ENCODE results near the gene SLC4A2.

SLC4A2 gene

DNA sequence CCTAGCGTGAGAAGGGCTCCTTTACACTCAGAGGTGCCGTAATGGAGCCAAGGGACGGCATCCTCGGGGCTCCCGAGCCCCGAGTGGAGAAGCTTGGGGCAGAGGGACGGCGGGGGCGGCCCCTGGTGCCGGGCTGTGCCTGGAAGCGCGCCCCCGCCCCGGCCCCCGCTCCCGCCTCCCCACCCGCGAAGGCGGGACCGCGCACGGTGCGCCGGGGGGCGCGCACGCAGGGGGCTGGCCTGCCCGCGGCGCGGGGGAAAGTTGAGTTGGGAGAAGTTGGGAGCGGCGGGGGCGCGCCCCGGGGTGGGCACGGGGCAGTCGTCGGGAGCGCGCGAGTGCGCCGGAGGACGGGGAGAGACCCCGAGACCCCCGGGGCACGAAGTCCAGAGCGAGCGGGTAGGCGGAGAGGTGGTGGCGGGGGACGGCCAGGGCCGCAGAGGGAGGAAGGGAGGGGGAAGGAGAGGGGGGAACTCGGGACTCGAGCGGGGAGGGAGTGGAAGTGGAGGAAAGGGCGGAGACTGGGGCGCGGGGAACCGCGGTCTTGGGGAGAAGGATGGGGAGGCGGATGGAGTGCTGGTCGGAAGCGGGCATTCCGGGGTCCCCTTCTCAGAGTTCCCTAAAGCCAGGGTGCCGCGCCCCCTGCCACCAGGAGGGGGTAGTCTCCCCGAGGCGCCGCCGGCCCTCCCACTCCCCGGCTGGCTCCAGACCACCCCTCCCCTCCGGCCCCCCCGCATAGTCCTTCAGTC, at the start of gene SLC4A2 (continued):
- no peak for TF ChIP-seq ZNF837 (tag by site-specific recombination; IDR thresholded peaks at IDR 0.05)
- no peak for TF ChIP-seq ZNF175 (tag by site-specific recombination; IDR thresholded peaks at IDR 0.05)
- no peak for TF ChIP-seq ZNF112 (tag by site-specific recombination; IDR thresholded peaks at IDR 0.05)
- TF ChIP-seq, protein P1, sequence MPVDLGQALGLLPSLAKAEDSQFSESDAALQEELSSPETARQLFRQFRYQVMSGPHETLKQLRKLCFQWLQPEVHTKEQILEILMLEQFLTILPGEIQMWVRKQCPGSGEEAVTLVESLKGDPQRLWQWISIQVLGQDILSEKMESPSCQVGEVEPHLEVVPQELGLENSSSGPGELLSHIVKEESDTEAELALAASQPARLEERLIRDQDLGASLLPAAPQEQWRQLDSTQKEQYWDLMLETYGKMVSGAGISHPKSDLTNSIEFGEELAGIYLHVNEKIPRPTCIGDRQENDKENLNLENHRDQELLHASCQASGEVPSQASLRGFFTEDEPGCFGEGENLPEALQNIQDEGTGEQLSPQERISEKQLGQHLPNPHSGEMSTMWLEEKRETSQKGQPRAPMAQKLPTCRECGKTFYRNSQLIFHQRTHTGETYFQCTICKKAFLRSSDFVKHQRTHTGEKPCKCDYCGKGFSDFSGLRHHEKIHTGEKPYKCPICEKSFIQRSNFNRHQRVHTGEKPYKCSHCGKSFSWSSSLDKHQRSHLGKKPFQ (tag by site-specific recombination; IDR thresholded peaks at IDR 0.05), result no peak
- no peak for TF ChIP-seq SETDB1 (IDR thresholded peaks at IDR 0.05; ENCODE audit: insufficient read length, low read length)
- TF ChIP-seq ZNF777 (tag by site-specific recombination; IDR thresholded peaks at IDR 0.05; ENCODE audit: borderline replicate concordance), result 0 out of 2 replicates have a peak, but pooled peaks have one; percentile 0

DNA sequence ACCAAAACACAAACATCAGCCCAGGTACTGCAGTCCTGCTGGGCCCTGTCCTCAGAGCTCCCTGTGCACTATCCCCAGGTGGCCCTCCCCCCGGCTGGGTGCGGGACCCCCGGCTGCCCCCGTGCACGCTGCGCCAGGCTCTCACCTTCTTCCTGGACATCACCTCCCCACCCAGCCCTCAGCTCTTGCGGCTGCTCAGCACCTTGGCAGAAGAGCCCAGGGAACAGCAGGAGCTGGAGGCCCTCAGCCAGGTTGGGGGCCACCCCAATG, 49.4 kb upstream of the SLC4A2 start:
- no peak overlapping the region for H3K27ac ChIP-seq (ENCODE audit: extremely low read depth, low read depth, low read length)

DNA sequence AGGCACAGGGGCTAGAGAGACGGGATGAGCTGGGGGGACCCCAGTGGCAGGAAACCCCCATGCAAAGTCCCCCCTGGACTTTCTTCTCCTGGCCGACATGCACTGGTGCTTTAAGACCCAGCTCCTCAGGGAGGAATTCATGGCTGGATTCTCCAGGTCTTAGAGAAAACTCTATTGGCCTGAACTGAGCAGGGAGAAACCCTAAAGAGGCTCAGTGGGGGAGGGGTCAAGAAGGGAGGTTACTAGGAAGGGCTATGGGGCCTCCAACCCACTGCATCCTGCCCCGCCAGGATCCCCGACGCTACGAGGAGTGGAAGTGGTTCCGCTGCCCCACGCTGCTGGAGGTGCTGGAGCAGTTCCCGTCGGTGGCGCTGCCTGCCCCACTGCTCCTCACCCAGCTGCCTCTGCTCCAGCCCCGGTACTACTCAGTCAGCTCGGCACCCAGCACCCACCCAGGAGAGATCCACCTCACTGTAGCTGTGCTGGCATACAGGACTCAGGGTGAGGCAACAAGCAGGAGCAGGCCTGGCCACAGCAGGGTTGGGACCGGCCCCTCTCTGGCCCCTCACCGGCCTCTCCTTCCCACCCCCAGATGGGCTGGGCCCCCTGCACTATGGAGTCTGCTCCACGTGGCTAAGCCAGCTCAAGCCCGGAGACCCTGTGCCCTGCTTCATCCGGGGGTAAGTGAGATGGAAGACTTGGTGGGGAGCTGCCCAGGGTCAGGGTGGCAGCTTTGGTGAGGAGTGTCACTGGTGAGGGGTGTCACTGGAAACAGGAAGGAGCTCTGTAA, 48.9 kb upstream of the SLC4A2 start:
- Histone ChIP-seq H3K4me3 (ENCODE audit: low read depth, low read length) (no peak overlapping the region), H3K4me1 (ENCODE audit: control insufficient read depth, insufficient read depth, low read length) (no peaks in the 10 kb centered on the region), H3K36me3 (ENCODE audit: control insufficient read depth in 2 of 2, insufficient read depth in 1 of 2, low read length in 2 of 2) (no peaks in the 10 kb centered on the region), H3K9me3 (ENCODE audit: control insufficient read depth, insufficient read depth, low read depth, low read length) (no peaks in the 10 kb centered on the region), H3K27ac (ENCODE audit: extremely low read depth, low read depth, low read length) (no peak overlapping the region)
- CTCF ChIA-PET, result interaction anchor here (0.6 to 2.9 kb wide), 17 partner anchors 8 to 306 kb away, joined by 3 to 27 read pairs (median 4); partner anchors contain the start of gene ATG9B
- TF ChIP-seq ZNF514 (tag by site-specific recombination; IDR thresholded peaks at IDR 0.05), result no peak
- TF ChIP-seq REPIN1 (tag by site-specific recombination; IDR thresholded peaks at IDR 0.05; ENCODE audit: low read depth), result no peak
- TF ChIP-seq GLI4 (tag by site-specific recombination; IDR thresholded peaks at IDR 0.05), result no peak
- no peak for TF ChIP-seq ZNF324 (tag by site-specific recombination; IDR thresholded peaks at IDR 0.05)
- TF ChIP-seq, protein P2, sequence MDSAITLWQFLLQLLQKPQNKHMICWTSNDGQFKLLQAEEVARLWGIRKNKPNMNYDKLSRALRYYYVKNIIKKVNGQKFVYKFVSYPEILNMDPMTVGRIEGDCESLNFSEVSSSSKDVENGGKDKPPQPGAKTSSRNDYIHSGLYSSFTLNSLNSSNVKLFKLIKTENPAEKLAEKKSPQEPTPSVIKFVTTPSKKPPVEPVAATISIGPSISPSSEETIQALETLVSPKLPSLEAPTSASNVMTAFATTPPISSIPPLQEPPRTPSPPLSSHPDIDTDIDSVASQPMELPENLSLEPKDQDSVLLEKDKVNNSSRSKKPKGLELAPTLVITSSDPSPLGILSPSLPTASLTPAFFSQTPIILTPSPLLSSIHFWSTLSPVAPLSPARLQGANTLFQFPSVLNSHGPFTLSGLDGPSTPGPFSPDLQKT (IDR thresholded peaks at IDR 0.05; ENCODE audit: borderline replicate concordance, low read depth, low read length), result no peak
- no peak for TF ChIP-seq ZNF211 (tag by site-specific recombination; IDR thresholded peaks at IDR 0.05; ENCODE audit: low read depth)
- 0 out of 2 replicates have a peak, but pooled peaks have one; percentile 36 for TF ChIP-seq ZBTB8A (tag by site-specific recombination; IDR thresholded peaks at IDR 0.05)
- TF ChIP-seq ZNF114 (tag by site-specific recombination; IDR thresholded peaks at IDR 0.05), result no peak
- TF ChIP-seq ZNF658 (tag by site-specific recombination; IDR thresholded peaks at IDR 0.05), result no peak
- peak; percentile 80; the same call in 1 of the 2 replicates for TF ChIP-seq ZNF600 (tag by site-specific recombination; IDR thresholded peaks at IDR 0.05)
- no peak for TF ChIP-seq ZNF416 (tag by site-specific recombination; IDR thresholded peaks at IDR 0.05)
- TF ChIP-seq ZBTB17 (tag by site-specific recombination; IDR thresholded peaks at IDR 0.05), result 0 out of 2 replicates have a peak, but pooled peaks have one; percentile 8
- peak; percentile 20; the same call in 1 of the 2 replicates for TF ChIP-seq GLIS1 (tag by site-specific recombination; IDR thresholded peaks at IDR 0.05)
- no peak for TF ChIP-seq ZNF214 (tag by site-specific recombination; IDR thresholded peaks at IDR 0.05; ENCODE audit: borderline replicate concordance)
- TF ChIP-seq ZNF791 (tag by site-specific recombination; IDR thresholded peaks at IDR 0.05), result no peak
- TF ChIP-seq SP7 (tag by site-specific recombination; IDR thresholded peaks at IDR 0.05), result no peak
- no peak for TF ChIP-seq ZEB2 (tag by site-specific recombination; IDR thresholded peaks at IDR 0.05)
- peak; percentile 43 for TF ChIP-seq GLIS2 (tag by site-specific recombination; IDR thresholded peaks at IDR 0.05)
- peak; percentile 10; the same call in 1 of the 2 replicates for TF ChIP-seq SP2 (tag by site-specific recombination; IDR thresholded peaks at IDR 0.05)
- TF ChIP-seq ZNF510 (tag by site-specific recombination; IDR thresholded peaks at IDR 0.05; ENCODE audit: insufficient replicate concordance), result no peak
- POLR2A ChIA-PET, result interaction anchor here (1.3 kb wide), 1 partner anchor 18 kb away, joined by 6 read pairs; the partner anchor contains the start of gene ABCB8

More for the DNA sequence above, 49.4 kb upstream of the SLC4A2 start:
- ChIA-PET CTCF (interaction anchor here (0.6 to 2.9 kb wide), 8 partner anchors 9 to 306 kb away, joined by 3 to 26 read pairs (median 6); no protein-coding TSS in a partner anchor), POLR2A (interaction anchor here (0.6 kb wide), 1 partner anchor 217 kb away, joined by 4 read pairs; no protein-coding TSS in a partner anchor)
- Histone ChIP-seq H3K4me3 (ENCODE audit: low read depth, low read length) (no peak overlapping the region), H3K9me3 (ENCODE audit: control insufficient read depth, insufficient read depth, low read depth, low read length) (no peaks in the 10 kb centered on the region), H3K36me3 (ENCODE audit: control insufficient read depth in 2 of 2, insufficient read depth in 1 of 2, low read length in 2 of 2) (no peaks in the 10 kb centered on the region), H3K4me1 (ENCODE audit: control insufficient read depth, insufficient read depth, low read length) (no peaks in the 10 kb centered on the region)
- TF ChIP-seq ZNF341 (tag by site-specific recombination; IDR thresholded peaks at IDR 0.05; ENCODE audit: low read depth) (0 out of 2 replicates have a peak, but pooled peaks have one; percentile 27), ZNF138 (tag by site-specific recombination; IDR thresholded peaks at IDR 0.05; ENCODE audit: borderline replicate concordance) (no peak)
